ENCODE measurements around the gene IQSEC1.

The IQSEC1 gene

GRCh38 chr3:12998648-12999047 lies 74.6 kb downstream of the IQSEC1 start:
- Histone ChIP-seq H3K36me3 (ENCODE audit: control insufficient read depth, insufficient read depth, low read length) (no peaks in the 10 kb centered on the region), H3K79me2 (no peaks in the 10 kb centered on the region), H3K27me3 (ENCODE audit: control insufficient read depth, insufficient read depth, low read length) (no peaks in the 10 kb centered on the region), H3K4me1 (peaks cover 4% of the 10 kb centered on the region), H3K4me2 (ENCODE audit: low read length) (no peak overlapping the region), H2AFZ (no peak overlapping the region), H3K27ac (no peak overlapping the region), H3K4me3 (ENCODE audit: low read depth, low read length) (no peak overlapping the region), H3K9me3 (ENCODE audit: control insufficient read depth, low read length) (no peaks in the 10 kb centered on the region), H3K9ac (no peak overlapping the region)
- no peak for TF ChIP-seq CTCF (IDR thresholded peaks at IDR 0.05)

- H3K4me1 ChIP-seq = peaks cover 12% of the 10 kb centered on the region
- H3K9me3 ChIP-seq (ENCODE audit: control insufficient read depth, low read length) = no peaks in the 10 kb centered on the region
- H2AFZ ChIP-seq = no peak overlapping the region
- H3K27me3 ChIP-seq (ENCODE audit: control insufficient read depth, insufficient read depth, low read length) = no peaks in the 10 kb centered on the region
- H3K4me3 ChIP-seq (ENCODE audit: low read depth, low read length) = no peak overlapping the region
- no peak overlapping the region for H3K27ac ChIP-seq
- TF ChIP-seq CTCF (IDR thresholded peaks at IDR 0.05) = no peak
- no peaks in the 10 kb centered on the region for H3K79me2 ChIP-seq
- no peaks in the 10 kb centered on the region for H3K36me3 ChIP-seq (ENCODE audit: control insufficient read depth, insufficient read depth, low read length)
- H3K4me2 ChIP-seq (ENCODE audit: low read length) = no peak overlapping the region
- H3K9ac ChIP-seq = no peak overlapping the region
Observed at GRCh38 chr3:12997387-12997786, 75.8 kb downstream of the IQSEC1 start.

- Histone ChIP-seq H3K27me3 (ENCODE audit: control insufficient read depth, insufficient read depth, low read length) (no peaks in the 10 kb centered on the region), H3K4me1 (peaks cover 17% of the 10 kb centered on the region), H3K9ac (no peak overlapping the region), H3K79me2 (no peaks in the 10 kb centered on the region), H3K4me3 (ENCODE audit: low read depth, low read length) (no peak overlapping the region), H3K36me3 (ENCODE audit: control insufficient read depth, insufficient read depth, low read length) (no peaks in the 10 kb centered on the region), H3K4me2 (ENCODE audit: low read length) (no peak overlapping the region), H3K9me3 (ENCODE audit: control insufficient read depth, low read length) (no peaks in the 10 kb centered on the region), H2AFZ (no peak overlapping the region), H3K27ac (no peak overlapping the region)
- TF ChIP-seq CTCF (IDR thresholded peaks at IDR 0.05) = no peak
Observed at GRCh38 chr3:12996181-12996506, 77.1 kb downstream of the IQSEC1 start.

- H3K4me3 ChIP-seq (ENCODE audit: low read depth, low read length) = no peak overlapping the region
- no peaks in the 10 kb centered on the region for H3K79me2 ChIP-seq
- H2AFZ ChIP-seq = peak overlapping the region; percentile 71
- TF ChIP-seq CTCF (IDR thresholded peaks at IDR 0.05) = no peak
- peak overlapping the region; percentile 86 for H3K27ac ChIP-seq
- no peaks in the 10 kb centered on the region for H3K27me3 ChIP-seq (ENCODE audit: control insufficient read depth, insufficient read depth, low read length)
- no peaks in the 10 kb centered on the region for H3K36me3 ChIP-seq (ENCODE audit: control insufficient read depth, insufficient read depth, low read length)
- no peak overlapping the region for H3K9ac ChIP-seq
- H3K4me1 ChIP-seq = peaks cover 17% of the 10 kb centered on the region
- peak overlapping the region; percentile 40 for H3K4me2 ChIP-seq (ENCODE audit: low read length)
- H3K9me3 ChIP-seq (ENCODE audit: control insufficient read depth, low read length) = no peaks in the 10 kb centered on the region
Observed at GRCh38 chr3:12995389-12996180, 77.6 kb downstream of the IQSEC1 start.

All from parathyroid adenoma (tissue), 2 donors.